ENCODE results near the gene CTSW.

CTSW gene

GRCh38 chr11:65932558-65932919, 52.9 kb downstream of the CTSW start:
- DNase-seq = no peak
